Measurements from ENCODE around the gene EFCAB9.

Gene EFCAB9

DNA sequence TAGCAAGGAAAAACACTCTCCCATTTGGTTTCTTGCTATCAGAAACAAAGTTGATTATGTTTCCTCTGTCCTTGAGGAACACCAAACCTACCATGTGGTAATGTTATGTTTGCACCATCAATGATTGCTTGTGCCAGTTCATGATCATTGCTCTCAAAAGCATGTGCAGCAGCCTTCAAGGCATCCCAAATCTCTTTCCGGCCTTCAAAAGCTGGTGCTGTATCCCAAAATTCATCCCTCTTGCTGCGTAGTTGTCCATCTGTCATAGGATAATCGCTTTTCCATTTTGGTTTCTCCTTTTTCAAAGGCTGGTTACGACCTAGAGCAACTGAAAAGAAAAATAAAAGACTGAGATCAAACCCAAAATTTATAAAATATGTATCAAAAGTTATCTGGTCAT lies 40.1 kb downstream of the EFCAB9 start:
- Histone ChIP-seq H3K4me3 (ENCODE audit: low read depth, low read length) (no peak overlapping the region), H3K36me3 (ENCODE audit: control insufficient read depth, insufficient read depth, low read length) (peaks cover 13% of the 10 kb centered on the region), H3K4me1 (ENCODE audit: control insufficient read depth, insufficient read depth, low read length) (peaks cover 15% of the 10 kb centered on the region), H3K9ac (ENCODE audit: low read depth, low read length) (no peak overlapping the region), H3K27me3 (ENCODE audit: control insufficient read depth, insufficient read depth, low read length) (no peaks in the 10 kb centered on the region), H3K9me3 (ENCODE audit: control insufficient read depth, insufficient read depth, low read length) (no peaks in the 10 kb centered on the region)

GRCh38 chr5:172235132-172235780 lies 41.3 kb downstream of the EFCAB9 start:
- peaks cover 13% of the 10 kb centered on the region for H3K36me3 ChIP-seq (ENCODE audit: control insufficient read depth, insufficient read depth, low read length)
- H3K4me1 ChIP-seq (ENCODE audit: control insufficient read depth, insufficient read depth, low read length), result peaks cover 15% of the 10 kb centered on the region
- no peak overlapping the region for H3K4me3 ChIP-seq (ENCODE audit: low read depth, low read length)
- H3K27me3 ChIP-seq (ENCODE audit: control insufficient read depth, insufficient read depth, low read length), result no peaks in the 10 kb centered on the region
- no peak overlapping the region for H3K9ac ChIP-seq (ENCODE audit: low read depth, low read length)
- no peaks in the 10 kb centered on the region for H3K9me3 ChIP-seq (ENCODE audit: control insufficient read depth, insufficient read depth, low read length)

DNA sequence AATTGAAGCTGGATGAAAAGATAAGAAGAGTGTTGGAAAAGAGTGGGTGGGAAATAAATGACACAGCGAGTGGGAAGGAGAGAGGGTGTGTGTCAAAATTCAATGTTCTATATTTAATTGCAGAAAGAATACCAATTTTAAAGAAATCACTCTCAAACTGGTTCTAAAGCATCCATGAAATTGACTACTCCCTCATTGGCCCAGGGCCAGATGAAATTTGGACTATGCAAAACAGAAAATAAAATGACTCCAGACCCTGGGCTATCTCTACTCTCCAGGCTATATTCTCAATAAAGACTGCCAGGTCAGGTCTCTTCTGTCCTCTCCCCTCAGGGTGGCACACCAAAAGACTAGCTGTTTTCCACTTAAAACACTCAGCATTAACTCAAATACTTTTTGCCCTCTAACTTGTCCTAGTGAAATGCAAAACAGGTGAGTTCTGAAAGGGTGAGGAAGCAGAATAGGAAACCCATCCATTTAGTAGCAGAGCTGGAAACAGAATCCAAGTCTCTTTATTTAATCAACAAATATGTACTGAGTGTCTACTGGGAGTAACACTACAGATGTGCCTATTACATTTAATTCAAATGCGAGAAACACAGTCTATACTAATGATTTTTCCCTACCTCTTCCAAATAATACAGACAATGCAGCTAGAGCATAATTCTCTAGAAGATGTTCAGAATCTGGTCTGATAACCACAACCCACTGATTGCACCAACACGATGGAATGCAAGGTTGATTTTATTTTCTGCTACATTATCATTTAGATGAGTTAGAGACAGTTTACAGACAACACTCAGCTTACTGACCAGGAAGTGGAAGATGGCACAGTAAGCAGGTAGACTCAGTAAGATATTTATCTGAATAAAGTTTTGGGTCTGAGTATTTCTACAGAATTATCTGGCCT lies 42.1 kb downstream of the EFCAB9 start:
- Histone ChIP-seq H3K27me3 (ENCODE audit: control insufficient read depth, insufficient read depth, low read length) (no peaks in the 10 kb centered on the region), H3K36me3 (ENCODE audit: control insufficient read depth, insufficient read depth, low read length) (peaks cover 13% of the 10 kb centered on the region), H3K4me1 (ENCODE audit: control insufficient read depth, insufficient read depth, low read length) (peaks cover 15% of the 10 kb centered on the region), H3K4me3 (ENCODE audit: low read depth, low read length) (no peak overlapping the region), H3K9ac (ENCODE audit: low read depth, low read length) (no peak overlapping the region), H3K9me3 (ENCODE audit: control insufficient read depth, insufficient read depth, low read length) (no peaks in the 10 kb centered on the region)

GRCh38 chr5:172238334-172238733 lies 44.4 kb downstream of the EFCAB9 start:
- no peaks in the 10 kb centered on the region for H3K9me3 ChIP-seq (ENCODE audit: control insufficient read depth, insufficient read depth, low read length)
- H3K4me1 ChIP-seq (ENCODE audit: control insufficient read depth, insufficient read depth, low read length), result peaks cover 15% of the 10 kb centered on the region
- peaks cover 6% of the 10 kb centered on the region for H3K36me3 ChIP-seq (ENCODE audit: control insufficient read depth, insufficient read depth, low read length)
- H3K4me3 ChIP-seq (ENCODE audit: low read depth, low read length), result no peak overlapping the region
- H3K9ac ChIP-seq (ENCODE audit: low read depth, low read length), result no peak overlapping the region
- H3K27me3 ChIP-seq (ENCODE audit: control insufficient read depth, insufficient read depth, low read length), result no peaks in the 10 kb centered on the region

DNA sequence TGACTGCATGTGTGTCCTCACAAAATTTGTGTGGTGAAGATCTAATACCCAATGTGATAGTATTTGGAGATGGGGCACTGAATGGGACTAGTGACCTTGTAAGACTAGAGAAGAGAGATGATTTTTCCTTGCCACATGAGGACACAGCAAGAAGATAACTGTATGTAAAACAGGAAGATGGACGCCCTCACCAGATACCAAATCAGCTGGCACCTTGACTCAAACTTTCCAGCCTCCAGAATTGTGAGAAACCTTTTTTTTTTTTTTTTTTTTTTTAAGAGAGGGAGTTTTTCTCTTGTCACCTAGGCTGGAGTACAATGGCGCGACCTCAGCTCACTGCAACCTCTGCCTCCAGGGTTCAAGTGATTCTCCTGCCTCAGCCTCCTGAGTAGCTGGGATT lies 49.3 kb downstream of the EFCAB9 start:
- no peak overlapping the region for H3K4me3 ChIP-seq (ENCODE audit: low read depth, low read length)
- no peak overlapping the region for H3K9ac ChIP-seq (ENCODE audit: low read depth, low read length)
- no peaks in the 10 kb centered on the region for H3K36me3 ChIP-seq (ENCODE audit: control insufficient read depth, insufficient read depth, low read length)
- H3K9me3 ChIP-seq (ENCODE audit: control insufficient read depth, insufficient read depth, low read length), result no peaks in the 10 kb centered on the region
- no peaks in the 10 kb centered on the region for H3K4me1 ChIP-seq (ENCODE audit: control insufficient read depth, insufficient read depth, low read length)
- no peaks in the 10 kb centered on the region for H3K27me3 ChIP-seq (ENCODE audit: control insufficient read depth, insufficient read depth, low read length)

GRCh38 chr5:172245046-172245445 lies 51.1 kb downstream of the EFCAB9 start:
- Histone ChIP-seq H3K9ac (ENCODE audit: low read depth, low read length) (no peak overlapping the region), H3K4me3 (ENCODE audit: low read depth, low read length) (no peak overlapping the region), H3K27me3 (ENCODE audit: control insufficient read depth, insufficient read depth, low read length) (no peaks in the 10 kb centered on the region), H3K9me3 (ENCODE audit: control insufficient read depth, insufficient read depth, low read length) (no peaks in the 10 kb centered on the region), H3K36me3 (ENCODE audit: control insufficient read depth, insufficient read depth, low read length) (no peaks in the 10 kb centered on the region), H3K4me1 (ENCODE audit: control insufficient read depth, insufficient read depth, low read length) (no peaks in the 10 kb centered on the region)

DNA sequence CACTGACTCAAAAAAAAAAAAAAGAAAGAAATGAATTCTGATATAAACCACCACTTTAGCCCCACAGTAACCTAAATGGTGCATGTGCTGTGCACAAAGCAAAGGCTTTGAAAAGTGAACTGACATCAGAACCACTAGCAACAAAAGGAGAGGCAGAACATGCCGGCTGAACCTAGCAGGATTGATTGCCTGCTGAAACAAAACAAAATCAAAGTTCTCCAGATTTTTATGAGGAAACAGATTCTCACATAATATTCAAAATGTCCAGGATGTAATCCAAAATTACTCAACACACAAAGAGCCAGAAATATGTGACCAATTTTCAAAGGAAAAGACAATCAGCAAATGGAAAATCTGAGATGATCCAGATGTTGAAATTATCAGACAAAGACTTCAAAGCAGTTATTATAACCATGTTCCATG lies 51.7 kb downstream of the EFCAB9 start:
- no peaks in the 10 kb centered on the region for H3K4me1 ChIP-seq (ENCODE audit: control insufficient read depth, insufficient read depth, low read length)
- H3K9ac ChIP-seq (ENCODE audit: low read depth, low read length), result no peak overlapping the region
- H3K27me3 ChIP-seq (ENCODE audit: control insufficient read depth, insufficient read depth, low read length), result no peaks in the 10 kb centered on the region
- H3K4me3 ChIP-seq (ENCODE audit: low read depth, low read length), result no peak overlapping the region
- H3K9me3 ChIP-seq (ENCODE audit: control insufficient read depth, insufficient read depth, low read length), result no peaks in the 10 kb centered on the region
- no peaks in the 10 kb centered on the region for H3K36me3 ChIP-seq (ENCODE audit: control insufficient read depth, insufficient read depth, low read length)

DNA sequence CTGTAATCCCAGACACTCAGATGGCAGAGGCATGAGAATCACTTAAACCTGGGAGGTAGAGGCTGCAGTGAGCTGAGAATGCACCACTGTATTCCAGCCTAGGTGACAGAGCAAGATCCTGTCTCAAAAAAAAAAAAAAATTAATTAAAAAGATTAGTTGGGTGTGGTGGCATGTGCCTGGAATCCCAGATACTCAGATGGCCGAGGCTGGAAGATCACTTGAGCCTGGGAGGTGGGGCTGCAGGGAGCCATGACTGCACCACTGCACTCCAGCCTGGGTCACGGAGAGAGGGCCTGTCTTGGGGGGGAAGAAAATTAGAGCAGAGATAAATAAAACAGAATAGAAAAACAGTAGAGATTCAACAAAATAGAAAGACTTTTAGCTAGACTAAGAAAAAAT lies 54.7 kb downstream of the EFCAB9 start:
- Histone ChIP-seq H3K4me1 (ENCODE audit: control insufficient read depth, insufficient read depth, low read length) (no peaks in the 10 kb centered on the region), H3K4me3 (ENCODE audit: low read depth, low read length) (no peak overlapping the region), H3K9ac (ENCODE audit: low read depth, low read length) (no peak overlapping the region), H3K36me3 (ENCODE audit: control insufficient read depth, insufficient read depth, low read length) (no peaks in the 10 kb centered on the region), H3K9me3 (ENCODE audit: control insufficient read depth, insufficient read depth, low read length) (no peaks in the 10 kb centered on the region), H3K27me3 (ENCODE audit: control insufficient read depth, insufficient read depth, low read length) (no peaks in the 10 kb centered on the region)

GRCh38 chr5:172251419-172251818 lies 57.4 kb downstream of the EFCAB9 start:
- Histone ChIP-seq H3K27me3 (ENCODE audit: control insufficient read depth, insufficient read depth, low read length) (no peaks in the 10 kb centered on the region), H3K36me3 (ENCODE audit: control insufficient read depth, insufficient read depth, low read length) (peaks cover 9% of the 10 kb centered on the region), H3K4me1 (ENCODE audit: control insufficient read depth, insufficient read depth, low read length) (no peaks in the 10 kb centered on the region), H3K9ac (ENCODE audit: low read depth, low read length) (no peak overlapping the region), H3K4me3 (ENCODE audit: low read depth, low read length) (no peak overlapping the region), H3K9me3 (ENCODE audit: control insufficient read depth, insufficient read depth, low read length) (no peaks in the 10 kb centered on the region)

DNA sequence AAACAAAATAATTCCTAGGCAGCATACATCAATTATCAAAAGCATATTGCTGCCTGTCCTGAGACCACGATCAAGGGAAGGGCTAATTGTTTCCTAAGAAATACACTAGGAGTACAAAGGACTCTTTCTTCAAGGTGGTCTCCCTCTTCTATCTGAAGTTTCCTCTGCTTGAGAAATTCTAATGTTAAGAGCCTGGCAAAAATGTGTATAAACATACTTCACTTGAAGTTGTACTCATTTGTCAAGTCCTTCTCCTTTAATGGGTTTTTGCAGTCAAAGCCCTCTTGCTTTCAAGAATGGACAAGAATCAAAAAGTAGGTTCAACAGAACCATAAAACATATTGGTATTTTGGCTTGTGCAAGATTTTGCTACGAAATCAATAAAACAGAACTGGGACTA lies 58.5 kb downstream of the EFCAB9 start:
- Histone ChIP-seq H3K9ac (ENCODE audit: low read depth, low read length) (no peak overlapping the region), H3K9me3 (ENCODE audit: control insufficient read depth, insufficient read depth, low read length) (no peaks in the 10 kb centered on the region), H3K36me3 (ENCODE audit: control insufficient read depth, insufficient read depth, low read length) (peaks cover 9% of the 10 kb centered on the region), H3K4me3 (ENCODE audit: low read depth, low read length) (no peak overlapping the region), H3K4me1 (ENCODE audit: control insufficient read depth, insufficient read depth, low read length) (no peaks in the 10 kb centered on the region), H3K27me3 (ENCODE audit: control insufficient read depth, insufficient read depth, low read length) (no peaks in the 10 kb centered on the region)

Data from iPS-15b (cell line).